ENCODE data around the gene XKR3.
"Not testable (repeated sequence)": the region's sequence is repeated elsewhere in the genome, so short reads cannot be mapped to it uniquely, and the experiment has no call there.

The XKR3 gene

DNA sequence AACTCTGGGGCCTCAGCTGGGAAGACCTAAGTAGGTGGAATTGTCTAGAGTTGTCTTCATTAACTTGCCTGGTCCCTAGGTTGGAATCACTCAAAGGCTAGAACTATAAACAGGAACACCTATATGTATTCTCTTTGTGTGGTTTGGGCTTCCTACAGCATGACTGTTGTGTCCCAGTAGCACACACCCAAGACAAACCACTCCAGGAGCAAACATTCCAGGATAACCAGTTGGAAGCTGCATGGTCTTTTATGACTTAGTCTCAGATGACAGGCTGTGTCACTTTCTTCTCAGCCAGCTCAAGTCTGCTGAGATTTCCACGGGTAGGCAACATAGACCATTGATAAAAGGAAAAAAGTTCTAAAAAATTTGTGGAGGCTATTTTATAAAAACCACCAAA, 90.9 kb downstream of the XKR3 start:
- DNase-seq, result not testable (repeated sequence)
